ENCODE results near the gene NDST4. TPM values are rescaled to one million over a fixed set of nuclear protein-coding genes. Genes with fewer than 3 reads are reported as not detected.

The NDST4 gene
- total and polyA plus RNA-seq, 2 of the 13 experiments (the other 11 are each of a cell fraction or from before 2014, with no cell fraction given): not detected

DNA sequence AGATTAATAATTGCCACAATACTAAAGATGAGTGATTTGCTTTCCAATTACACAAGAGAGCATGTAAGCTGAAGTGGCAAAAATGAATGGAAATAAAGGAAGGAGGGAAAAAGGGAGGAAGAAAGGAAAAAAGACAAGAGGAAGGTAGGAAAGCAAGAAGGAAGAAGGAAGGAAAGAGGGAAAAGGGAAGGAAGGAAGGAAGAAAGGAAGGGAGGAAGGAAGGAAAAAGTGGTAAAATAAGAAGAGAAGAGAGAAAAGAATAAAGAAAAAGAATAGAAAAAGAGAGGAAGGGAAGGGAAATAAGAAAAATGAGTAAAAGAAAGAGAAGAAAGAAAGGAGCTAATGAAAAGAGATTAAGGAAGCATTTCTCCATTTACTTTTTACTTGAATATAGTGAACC lies 4.6 kb downstream of the NDST4 start (continued):
- TF ChIP-seq, protein P1, sequence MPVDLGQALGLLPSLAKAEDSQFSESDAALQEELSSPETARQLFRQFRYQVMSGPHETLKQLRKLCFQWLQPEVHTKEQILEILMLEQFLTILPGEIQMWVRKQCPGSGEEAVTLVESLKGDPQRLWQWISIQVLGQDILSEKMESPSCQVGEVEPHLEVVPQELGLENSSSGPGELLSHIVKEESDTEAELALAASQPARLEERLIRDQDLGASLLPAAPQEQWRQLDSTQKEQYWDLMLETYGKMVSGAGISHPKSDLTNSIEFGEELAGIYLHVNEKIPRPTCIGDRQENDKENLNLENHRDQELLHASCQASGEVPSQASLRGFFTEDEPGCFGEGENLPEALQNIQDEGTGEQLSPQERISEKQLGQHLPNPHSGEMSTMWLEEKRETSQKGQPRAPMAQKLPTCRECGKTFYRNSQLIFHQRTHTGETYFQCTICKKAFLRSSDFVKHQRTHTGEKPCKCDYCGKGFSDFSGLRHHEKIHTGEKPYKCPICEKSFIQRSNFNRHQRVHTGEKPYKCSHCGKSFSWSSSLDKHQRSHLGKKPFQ (CRISPR knock-in tag; IDR thresholded peaks at IDR 0.05; ENCODE audit: insufficient replicate concordance): no peak
- TF ChIP-seq, protein P2, sequence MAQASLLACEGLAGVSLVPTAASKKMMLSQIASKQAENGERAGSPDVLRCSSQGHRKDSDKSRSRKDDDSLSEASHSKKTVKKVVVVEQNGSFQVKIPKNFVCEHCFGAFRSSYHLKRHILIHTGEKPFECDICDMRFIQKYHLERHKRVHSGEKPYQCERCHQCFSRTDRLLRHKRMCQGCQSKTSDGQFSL (CRISPR knock-in tag; IDR thresholded peaks at IDR 0.05): no peak
- TF ChIP-seq, protein P3, sequence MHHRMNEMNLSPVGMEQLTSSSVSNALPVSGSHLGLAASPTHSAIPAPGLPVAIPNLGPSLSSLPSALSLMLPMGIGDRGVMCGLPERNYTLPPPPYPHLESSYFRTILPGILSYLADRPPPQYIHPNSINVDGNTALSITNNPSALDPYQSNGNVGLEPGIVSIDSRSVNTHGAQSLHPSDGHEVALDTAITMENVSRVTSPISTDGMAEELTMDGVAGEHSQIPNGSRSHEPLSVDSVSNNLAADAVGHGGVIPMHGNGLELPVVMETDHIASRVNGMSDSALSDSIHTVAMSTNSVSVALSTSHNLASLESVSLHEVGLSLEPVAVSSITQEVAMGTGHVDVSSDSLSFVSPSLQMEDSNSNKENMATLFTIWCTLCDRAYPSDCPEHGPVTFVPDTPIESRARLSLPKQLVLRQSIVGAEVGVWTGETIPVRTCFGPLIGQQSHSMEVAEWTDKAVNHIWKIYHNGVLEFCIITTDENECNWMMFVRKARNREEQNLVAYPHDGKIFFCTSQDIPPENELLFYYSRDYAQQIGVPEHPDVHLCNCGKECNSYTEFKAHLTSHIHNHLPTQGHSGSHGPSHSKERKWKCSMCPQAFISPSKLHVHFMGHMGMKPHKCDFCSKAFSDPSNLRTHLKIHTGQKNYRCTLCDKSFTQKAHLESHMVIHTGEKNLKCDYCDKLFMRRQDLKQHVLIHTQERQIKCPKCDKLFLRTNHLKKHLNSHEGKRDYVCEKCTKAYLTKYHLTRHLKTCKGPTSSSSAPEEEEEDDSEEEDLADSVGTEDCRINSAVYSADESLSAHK (CRISPR knock-in tag; IDR thresholded peaks at IDR 0.05; ENCODE audit: borderline replicate concordance): no peak
- TF ChIP-seq, protein P4, sequence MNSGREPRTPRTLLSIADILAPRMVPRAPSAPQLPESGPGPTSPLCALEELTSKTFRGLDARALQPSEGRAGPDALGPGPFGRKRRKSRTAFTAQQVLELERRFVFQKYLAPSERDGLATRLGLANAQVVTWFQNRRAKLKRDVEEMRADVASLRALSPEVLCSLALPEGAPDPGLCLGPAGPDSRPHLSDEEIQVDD (CRISPR knock-in tag; IDR thresholded peaks at IDR 0.05; ENCODE audit: borderline replicate concordance): no peak

DNA sequence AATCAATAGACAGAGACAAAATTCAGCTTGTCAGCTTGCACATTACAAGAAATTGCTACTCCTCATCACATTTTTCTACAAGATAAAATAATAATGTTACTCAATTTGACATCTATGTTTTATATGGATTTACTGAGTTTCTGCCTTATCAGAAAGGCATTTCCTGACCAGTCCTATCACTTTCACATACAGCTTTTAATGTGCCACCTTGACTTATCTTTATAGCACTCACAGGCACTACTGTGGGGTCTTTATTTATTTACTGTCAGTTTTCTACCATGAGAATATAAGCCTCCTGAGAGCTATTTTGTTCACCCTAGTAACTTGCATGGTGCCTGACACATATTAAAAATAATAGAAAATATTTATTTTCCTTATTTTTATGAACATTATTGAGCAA lies 6.0 kb downstream of the NDST4 start:
- POLR2A ChIA-PET: no interaction called here
- DNase-seq (ENCODE audit: low spot score) (no peak), FAIRE-seq (no peak), ATAC-seq (no peak)
- H4K20me1 ChIP-seq (ENCODE audit: insufficient read depth, low read length): no peaks in the 10 kb centered on the region
- no peak overlapping the region for H2AFZ ChIP-seq (ENCODE audit: low read length)
- intact Hi-C loops (cut with micrococcal nuclease; ENCODE audit: unreplicated experiment): no loop called here
- H3K36me3 ChIP-seq (replicated peaks in 1 of 2; ENCODE audit: control insufficient read depth in 1 of 2, insufficient read depth in 2 of 2, low read length in 2 of 2): no peaks in the 10 kb centered on the region
- no TSS peak for BruUV-seq (replicated peaks)
- CTCF ChIA-PET (ENCODE audit: low intra/inter-chr PET ratio, low total read pairs): no interaction called here
- no peaks in the 10 kb centered on the region for H3K79me2 ChIP-seq (ENCODE audit: insufficient read depth, low read length)
- H3K4me3 ChIP-seq (replicated peaks in 1 of 3; ENCODE audit: insufficient read depth in 1 of 3, low read depth in 2 of 3, low read length in 3 of 3): no peak overlapping the region
- H3K9ac ChIP-seq (ENCODE audit: insufficient read depth, low read depth, low read length): no peak overlapping the region
- H3K27ac ChIP-seq (ENCODE audit: extremely low read length, insufficient read depth, low read length): no peak overlapping the region
- TF ChIP-seq, protein P3 (CRISPR knock-in tag; IDR thresholded peaks at IDR 0.05; ENCODE audit: borderline replicate concordance): no peak
- TF ChIP-seq TCF7 (IDR thresholded peaks at IDR 0.05; ENCODE audit: low read depth): no peak
- no peak for TF ChIP-seq ZNF703 (CRISPR knock-in tag; IDR thresholded peaks at IDR 0.05; ENCODE audit: borderline replicate concordance)
- TF ChIP-seq ZBTB8A (CRISPR knock-in tag; IDR thresholded peaks at IDR 0.05; ENCODE audit: borderline replicate concordance, low read depth): no peak
- no peak for TF ChIP-seq CENPT (CRISPR knock-in tag; IDR thresholded peaks at IDR 0.05; ENCODE audit: low read depth)
- H3K9me3 ChIP-seq (ENCODE audit: low read length): no peaks in the 10 kb centered on the region
- no peaks in the 10 kb centered on the region for H3K4me1 ChIP-seq (ENCODE audit: insufficient read depth, low read length)
- no peak overlapping the region for H3K4me2 ChIP-seq (ENCODE audit: low read depth, low read length)
- in situ Hi-C loops (cut with HindIII; ENCODE audit: extremely low pct_ligation_motif_present, low pct_unique_long_range_greater_than_20kb): no loop called here
- no peaks in the 10 kb centered on the region for H3K27me3 ChIP-seq (ENCODE audit: control insufficient read depth in 1 of 2, insufficient read depth in 2 of 2, low read length in 2 of 2)
